ENCODE measurements around the gene NOSIP.
A peak's percentile ranks its signal among the peaks of the same experiment; 100 is the strongest.

DNA sequence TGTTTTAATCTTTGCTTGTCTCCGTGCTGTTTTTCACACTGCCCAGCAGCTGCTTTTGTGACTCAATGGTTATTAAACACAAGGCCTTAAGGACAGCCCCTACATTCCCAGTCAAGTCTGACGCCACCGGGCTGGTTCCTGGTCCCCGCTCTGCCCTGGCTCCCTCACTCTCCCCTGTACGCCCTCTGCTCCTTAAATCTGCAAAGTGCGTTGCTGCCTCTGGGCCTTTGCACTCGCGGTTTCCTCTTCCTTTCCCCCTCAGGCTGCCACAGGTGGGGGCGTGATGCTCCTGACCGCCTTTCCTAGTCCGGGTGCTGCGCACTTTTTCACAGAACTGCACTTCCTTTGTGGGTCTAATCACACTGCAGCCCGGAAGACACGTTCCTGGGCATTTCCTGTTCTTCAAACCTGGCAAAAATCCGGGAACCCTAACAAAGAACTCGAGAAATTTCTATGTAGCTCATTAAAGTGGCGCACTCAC is 25.6 kb downstream of the NOSIP start:
- no peak for TF ChIP-seq EZH2 (IDR thresholded peaks at IDR 0.05)
- 0 out of 2 replicates have a peak, but pooled peaks have one; percentile 6 for TF ChIP-seq POLR2AphosphoS5 (IDR thresholded peaks at IDR 0.05; ENCODE audit: borderline replicate concordance, low read depth, low read length)

Data from SK-N-MC (cell line).